ENCODE data around the gene UBL7.

Gene UBL7

GRCh38 chr15:74399100-74399499, 61.9 kb downstream of the UBL7 start:
- no peak for TF ChIP-seq CTCF (IDR thresholded peaks at IDR 0.05; ENCODE audit: borderline replicate concordance, insufficient read depth, low read depth, low read length)
- H3K4me3 ChIP-seq (ENCODE audit: low read depth, low read length): no peak overlapping the region

DNA sequence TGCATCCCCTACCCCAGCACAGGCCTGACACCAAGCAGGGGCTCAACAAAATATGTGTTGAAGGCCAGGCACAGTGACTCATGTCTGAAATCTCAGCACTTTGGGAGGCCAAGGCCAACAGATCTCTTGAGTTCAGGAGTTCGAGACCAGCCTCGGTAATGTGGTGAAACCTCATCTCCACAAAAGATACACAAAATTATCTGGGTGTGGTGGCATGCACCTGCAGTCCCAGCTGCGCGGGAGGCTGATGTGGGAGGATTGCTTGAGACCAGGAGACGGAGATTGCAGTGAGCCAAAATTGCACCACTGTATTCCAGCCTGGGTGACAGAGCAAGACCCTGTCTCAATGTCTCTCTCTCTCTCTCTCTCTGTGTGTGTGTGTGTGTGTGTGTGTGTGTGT, 62.8 kb downstream of the UBL7 start:
- no peak for TF ChIP-seq CTCF (IDR thresholded peaks at IDR 0.05; ENCODE audit: borderline replicate concordance, insufficient read depth, low read depth, low read length)
- H3K4me3 ChIP-seq (ENCODE audit: low read depth, low read length): no peak overlapping the region

- no peak for TF ChIP-seq CTCF (IDR thresholded peaks at IDR 0.05; ENCODE audit: borderline replicate concordance, insufficient read depth, low read depth, low read length)
- H3K4me3 ChIP-seq (ENCODE audit: low read depth, low read length): peak overlapping the region; percentile 36
Observed at GRCh38 chr15:74397239-74398068, 63.5 kb downstream of the UBL7 start.

DNA sequence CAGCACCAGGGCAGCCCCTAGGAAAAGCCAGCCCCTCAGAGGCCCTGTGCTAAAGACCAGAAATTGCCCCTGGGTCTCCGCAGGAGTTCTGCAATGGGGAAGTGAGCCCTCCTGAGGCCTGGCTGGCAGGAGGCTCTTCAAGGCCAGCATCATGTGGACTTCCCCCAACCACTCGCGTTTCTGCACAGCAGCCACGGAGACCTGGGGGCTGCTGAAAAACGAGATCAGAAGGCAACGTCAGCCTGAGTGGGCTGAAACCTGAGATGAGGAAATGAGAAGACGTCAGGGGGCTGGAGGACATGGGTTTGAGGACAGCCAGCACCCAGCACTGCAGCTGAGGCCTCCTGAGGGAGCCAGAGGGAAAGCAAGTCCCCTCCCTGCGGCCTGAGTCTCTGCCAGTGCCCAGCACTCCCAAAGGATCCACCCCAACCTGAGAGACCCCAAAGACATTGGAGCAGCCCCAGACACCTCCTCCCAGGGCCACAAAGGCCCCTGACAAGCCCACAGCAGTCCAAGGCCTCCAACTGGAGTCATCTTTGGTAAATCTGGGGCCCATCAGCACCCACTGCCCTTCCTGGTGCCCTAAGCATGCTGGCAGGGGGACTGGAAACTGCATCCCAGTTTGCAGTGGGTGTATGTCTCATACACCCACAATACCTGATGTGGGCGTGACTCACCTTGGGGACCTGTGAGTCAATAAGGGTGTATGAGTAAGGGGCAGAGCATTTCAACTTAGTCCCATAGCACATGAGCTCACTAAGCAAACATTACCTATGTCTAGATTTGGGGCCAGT, 64.3 kb downstream of the UBL7 start:
- H3K4me3 ChIP-seq (ENCODE audit: low read depth, low read length): peak overlapping the region; percentile 36
- peak; percentile 11; the same call in 1 of the 2 replicates for TF ChIP-seq CTCF (IDR thresholded peaks at IDR 0.05; ENCODE audit: borderline replicate concordance, insufficient read depth, low read depth, low read length)

GRCh38 chr15:74396146-74396438, 64.9 kb downstream of the UBL7 start:
- no peak for TF ChIP-seq CTCF (IDR thresholded peaks at IDR 0.05; ENCODE audit: borderline replicate concordance, insufficient read depth, low read depth, low read length)
- H3K4me3 ChIP-seq (ENCODE audit: low read depth, low read length): peak overlapping the region; percentile 14

Data from GM12875 (cell line).